ENCODE data around the gene EFL1.
"Not testable (repeated sequence)": the region's sequence is repeated elsewhere in the genome, so short reads cannot be mapped to it uniquely, and the experiment has no call there.

EFL1 gene

DNA sequence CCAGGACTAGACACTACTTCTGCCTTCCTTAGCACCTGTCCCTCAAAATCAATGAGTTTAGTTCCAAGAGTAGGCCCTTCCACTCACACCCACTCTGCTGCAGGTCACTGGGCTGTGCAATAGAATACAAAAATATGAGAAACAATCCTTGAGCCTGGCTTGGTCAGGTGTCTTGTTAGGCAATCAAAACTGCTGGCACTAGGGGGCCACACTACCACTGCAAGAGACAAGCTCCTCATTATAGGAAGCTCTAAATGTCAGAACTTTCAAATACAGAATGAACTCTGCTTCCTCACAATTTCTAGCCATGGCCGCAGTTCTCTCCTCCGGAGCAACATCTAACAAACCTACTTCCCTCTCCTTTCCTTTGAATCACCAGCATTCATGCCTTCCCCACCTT is 41.0 kb downstream of the EFL1 start:
- H3K36me3 ChIP-seq (replicated peaks); H3K27ac ChIP-seq; H3K27me3 ChIP-seq (replicated peaks); H3K4me3 ChIP-seq (ENCODE audit: low read depth, low read length); in situ Hi-C loops (cut with HindIII; ENCODE audit: low pct_ligation_motif_present, low sequenced_read_pairs): not testable (repeated sequence)
- TF ChIP-seq, protein P1, sequence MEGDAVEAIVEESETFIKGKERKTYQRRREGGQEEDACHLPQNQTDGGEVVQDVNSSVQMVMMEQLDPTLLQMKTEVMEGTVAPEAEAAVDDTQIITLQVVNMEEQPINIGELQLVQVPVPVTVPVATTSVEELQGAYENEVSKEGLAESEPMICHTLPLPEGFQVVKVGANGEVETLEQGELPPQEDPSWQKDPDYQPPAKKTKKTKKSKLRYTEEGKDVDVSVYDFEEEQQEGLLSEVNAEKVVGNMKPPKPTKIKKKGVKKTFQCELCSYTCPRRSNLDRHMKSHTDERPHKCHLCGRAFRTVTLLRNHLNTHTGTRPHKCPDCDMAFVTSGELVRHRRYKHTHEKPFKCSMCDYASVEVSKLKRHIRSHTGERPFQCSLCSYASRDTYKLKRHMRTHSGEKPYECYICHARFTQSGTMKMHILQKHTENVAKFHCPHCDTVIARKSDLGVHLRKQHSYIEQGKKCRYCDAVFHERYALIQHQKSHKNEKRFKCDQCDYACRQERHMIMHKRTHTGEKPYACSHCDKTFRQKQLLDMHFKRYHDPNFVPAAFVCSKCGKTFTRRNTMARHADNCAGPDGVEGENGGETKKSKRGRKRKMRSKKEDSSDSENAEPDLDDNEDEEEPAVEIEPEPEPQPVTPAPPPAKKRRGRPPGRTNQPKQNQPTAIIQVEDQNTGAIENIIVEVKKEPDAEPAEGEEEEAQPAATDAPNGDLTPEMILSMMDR (IDR thresholded peaks at IDR 0.05; ENCODE audit: low read depth, low read length, missing control alignments), result peak; percentile 54
- peak; percentile 31 for DNase-seq

DNA sequence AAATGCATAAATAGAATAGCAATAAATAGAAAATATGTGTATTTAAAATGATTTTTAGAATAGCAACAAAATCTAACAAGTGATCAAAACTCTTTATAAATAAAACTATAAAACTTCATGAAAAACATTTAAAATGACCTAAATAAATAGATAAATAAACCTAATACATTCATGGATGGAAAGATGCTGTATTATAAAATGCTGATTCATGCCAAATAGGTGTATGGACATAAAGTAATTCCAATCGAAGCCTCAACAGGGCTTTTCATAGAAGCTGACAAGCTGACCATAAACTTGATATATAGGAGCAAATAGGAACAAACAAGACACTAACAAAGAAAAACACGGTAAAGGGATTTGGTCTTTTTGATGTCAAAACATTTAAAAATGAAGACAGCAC is 46.4 kb downstream of the EFL1 start:
- DNase-seq; H3K27ac ChIP-seq; in situ Hi-C loops (cut with HindIII; ENCODE audit: low pct_ligation_motif_present, low sequenced_read_pairs); H3K4me3 ChIP-seq (ENCODE audit: low read depth, low read length); H3K27me3 ChIP-seq (replicated peaks); H3K36me3 ChIP-seq (replicated peaks): not testable (repeated sequence)

DNA sequence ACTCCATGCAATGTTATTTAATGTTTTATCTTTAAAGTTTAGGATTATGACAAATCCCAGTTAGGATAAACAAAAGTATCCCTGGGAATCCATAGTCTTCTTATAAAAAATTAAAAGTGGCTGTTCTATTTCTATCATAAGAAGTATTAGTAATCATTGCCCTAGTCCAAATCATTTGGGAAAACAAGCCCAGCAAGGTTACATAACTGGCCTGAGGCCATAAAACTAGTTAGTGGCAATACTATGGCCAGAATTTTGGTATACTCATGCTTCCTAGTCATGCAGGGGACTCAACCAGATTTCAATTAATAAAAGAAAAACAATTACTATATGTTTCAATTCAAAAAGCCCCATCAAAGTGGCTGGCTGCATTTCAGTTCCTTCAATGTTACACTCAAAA is 50.3 kb downstream of the EFL1 start:
- H3K27me3 ChIP-seq (replicated peaks); H3K4me3 ChIP-seq (ENCODE audit: low read depth, low read length); DNase-seq; in situ Hi-C loops (cut with HindIII; ENCODE audit: low pct_ligation_motif_present, low sequenced_read_pairs); H3K36me3 ChIP-seq (replicated peaks); H3K27ac ChIP-seq: not testable (repeated sequence)

DNA sequence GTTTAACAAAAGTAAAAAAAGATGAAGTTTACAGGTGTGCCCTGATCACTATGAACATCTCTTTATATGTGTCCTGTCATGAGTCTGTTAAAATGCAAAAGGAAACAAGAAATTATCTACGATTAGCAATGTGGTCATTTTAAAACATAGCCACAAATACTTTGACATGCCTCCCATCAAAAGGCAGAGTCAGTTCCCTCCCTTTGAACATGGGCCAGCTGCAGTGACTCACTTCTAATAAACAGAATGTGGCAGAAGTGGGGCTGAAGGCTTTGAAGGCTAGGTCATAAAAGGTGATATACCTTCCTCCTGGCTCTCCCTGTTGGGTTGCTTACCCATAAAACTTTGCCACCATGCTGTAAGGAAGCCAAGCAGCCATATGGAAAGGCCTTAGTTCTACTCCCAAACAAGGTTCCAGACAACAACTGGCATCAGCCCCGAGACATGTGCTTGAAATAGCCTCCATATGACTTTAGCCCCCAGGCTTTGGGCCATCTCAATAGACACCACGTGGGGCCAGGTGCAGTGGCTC is 52.4 kb downstream of the EFL1 start:
- H3K4me3 ChIP-seq (ENCODE audit: low read depth, low read length); H3K27me3 ChIP-seq (replicated peaks); in situ Hi-C loops (cut with HindIII; ENCODE audit: low pct_ligation_motif_present, low sequenced_read_pairs); DNase-seq; H3K36me3 ChIP-seq (replicated peaks); H3K27ac ChIP-seq: not testable (repeated sequence)

DNA sequence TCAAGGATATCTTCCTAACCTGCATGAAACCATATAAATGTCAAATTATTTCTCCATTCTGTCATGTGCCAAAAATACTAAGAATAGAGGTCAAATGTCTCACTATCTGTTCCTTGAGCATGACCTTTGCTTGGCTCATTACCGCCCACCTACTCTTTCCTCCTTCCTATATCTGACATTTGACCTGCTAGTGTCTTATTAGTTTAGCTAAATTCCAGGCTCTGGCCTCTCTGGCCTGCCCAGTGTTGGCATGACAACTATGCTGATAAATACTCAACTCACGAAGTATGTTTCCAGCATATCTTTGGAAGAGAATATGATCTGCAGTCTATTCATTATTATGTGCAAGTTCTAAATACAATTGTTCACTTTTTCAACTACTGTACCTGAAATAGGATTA is 58.0 kb downstream of the EFL1 start:
- H3K27ac ChIP-seq; H3K36me3 ChIP-seq (replicated peaks); in situ Hi-C loops (cut with HindIII; ENCODE audit: low pct_ligation_motif_present, low sequenced_read_pairs): not testable (repeated sequence)

DNA sequence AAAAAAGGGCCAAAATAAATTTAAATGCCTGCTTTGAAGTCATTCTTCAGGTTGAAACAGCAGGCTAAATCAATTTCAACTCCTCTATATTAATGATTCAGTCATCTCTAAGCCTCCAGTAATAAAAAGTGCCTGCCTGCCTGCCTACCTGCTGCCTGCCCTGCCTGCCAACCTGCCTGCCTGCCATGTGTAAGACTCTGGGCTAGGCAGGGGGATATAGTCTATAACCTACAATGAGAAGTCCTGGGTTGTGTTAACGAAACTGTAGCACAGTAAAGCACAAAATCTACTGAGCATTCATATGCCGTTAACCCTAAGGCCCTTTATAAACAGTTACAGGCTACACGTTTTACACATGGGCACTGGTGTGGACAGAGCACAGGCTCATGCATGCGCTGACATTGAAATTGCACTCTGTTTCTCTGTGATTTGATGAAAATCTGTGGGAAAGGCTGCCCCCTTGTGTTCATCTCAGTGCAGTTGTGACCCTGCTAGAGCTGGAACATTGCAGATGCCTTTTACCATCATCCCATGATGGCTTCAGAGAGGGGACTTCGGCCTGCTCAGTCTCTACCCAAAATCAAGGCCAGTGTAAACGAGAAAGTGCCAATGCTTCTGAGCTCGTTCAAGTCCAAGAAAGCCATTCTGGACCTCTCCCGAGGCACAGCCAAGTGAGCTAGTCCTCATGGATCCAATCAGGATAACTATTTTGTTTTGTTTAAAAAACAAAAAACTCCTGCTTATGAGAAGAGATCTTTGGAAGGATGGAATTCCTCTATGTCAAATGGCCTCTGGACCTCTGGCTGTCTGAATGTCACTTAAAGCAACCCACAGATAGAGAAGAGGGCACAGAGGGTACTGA is 64.6 kb downstream of the EFL1 start:
- H3K36me3 ChIP-seq (replicated peaks), result no peaks in the 10 kb centered on the region
- H3K27ac ChIP-seq, result no peak overlapping the region
- H3K27me3 ChIP-seq (replicated peaks), result no peaks in the 10 kb centered on the region
- TF ChIP-seq, protein P1 (IDR thresholded peaks at IDR 0.05; ENCODE audit: low read depth, low read length, missing control alignments), result peak; percentile 83
- H3K4me3 ChIP-seq (ENCODE audit: low read depth, low read length), result no peak overlapping the region
- in situ Hi-C loops (cut with HindIII; ENCODE audit: low pct_ligation_motif_present, low sequenced_read_pairs), result no loop called here
- DNase-seq, result peak; percentile 86

More for the DNA sequence above, 58.0 kb downstream of the EFL1 start:
- DNase-seq, result peak; percentile 14
- H3K4me3 ChIP-seq (ENCODE audit: low read depth, low read length); H3K27me3 ChIP-seq (replicated peaks): not testable (repeated sequence)

DNA sequence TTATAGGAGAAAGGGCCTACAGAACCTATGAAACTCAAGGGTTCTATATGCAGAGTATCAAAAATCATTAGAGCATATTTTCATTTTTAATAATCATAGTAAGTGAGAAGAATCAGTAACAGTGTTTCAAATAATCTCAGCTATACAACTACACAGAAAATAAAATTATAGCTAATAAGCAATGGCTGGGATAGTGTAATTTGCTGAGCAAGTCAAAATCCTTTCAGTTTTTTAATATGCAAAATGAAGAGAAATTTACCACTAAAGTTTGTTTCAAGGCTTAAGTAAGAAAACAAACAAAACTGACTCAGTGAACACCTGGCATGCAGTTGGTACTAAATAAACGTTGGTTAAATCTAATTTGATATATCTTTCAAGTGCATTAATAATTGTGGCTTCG is 66.2 kb downstream of the EFL1 start:
- H3K27me3 ChIP-seq (replicated peaks), result no peaks in the 10 kb centered on the region
- TF ChIP-seq, protein P1 (IDR thresholded peaks at IDR 0.05; ENCODE audit: low read depth, low read length, missing control alignments), result no peak
- in situ Hi-C loops (cut with HindIII; ENCODE audit: low pct_ligation_motif_present, low sequenced_read_pairs), result no loop called here
- H3K27ac ChIP-seq, result no peak overlapping the region
- H3K36me3 ChIP-seq (replicated peaks), result no peaks in the 10 kb centered on the region
- no peak for DNase-seq
- H3K4me3 ChIP-seq (ENCODE audit: low read depth, low read length), result no peak overlapping the region

DNA sequence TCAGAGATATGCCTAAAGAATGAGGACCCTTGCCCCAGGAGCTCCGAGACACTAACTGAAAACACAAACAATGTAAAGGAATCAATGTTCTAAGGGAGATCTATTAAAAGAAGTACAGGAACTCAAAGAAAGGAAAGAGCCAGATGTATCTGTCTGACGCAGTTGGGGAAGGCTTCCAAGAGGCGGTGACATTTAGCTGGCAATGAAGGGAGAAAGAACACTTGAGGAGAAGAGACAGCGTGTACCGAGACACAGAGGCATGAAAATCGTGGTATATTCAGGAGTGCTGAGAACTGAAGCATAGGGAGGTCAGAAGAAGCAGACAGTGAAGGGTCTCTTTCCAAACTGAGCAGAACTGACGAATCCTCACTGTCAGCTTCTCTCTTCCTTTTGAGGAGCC is 66.7 kb downstream of the EFL1 start:
- in situ Hi-C loops (cut with HindIII; ENCODE audit: low pct_ligation_motif_present, low sequenced_read_pairs); H3K27ac ChIP-seq; H3K4me3 ChIP-seq (ENCODE audit: low read depth, low read length); H3K36me3 ChIP-seq (replicated peaks); H3K27me3 ChIP-seq (replicated peaks); DNase-seq: not testable (repeated sequence)

DNA sequence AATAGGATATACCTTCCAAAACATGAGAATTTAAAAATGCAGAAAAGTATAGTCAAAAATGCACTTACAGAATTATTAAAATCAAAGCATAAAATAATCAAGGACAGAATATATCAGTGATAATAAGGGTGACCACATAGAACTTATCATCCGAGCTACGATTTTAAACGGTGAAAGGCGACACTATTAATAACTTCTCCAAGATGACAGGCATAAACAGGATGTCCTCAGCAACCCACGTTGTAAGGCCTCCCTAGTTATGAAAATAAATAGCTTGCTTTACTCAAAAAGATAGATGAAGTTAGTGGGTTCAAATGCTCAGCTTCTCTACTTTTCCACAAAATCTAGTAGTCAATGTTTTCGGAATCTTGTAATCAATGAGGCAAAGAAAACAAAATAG is 68.0 kb downstream of the EFL1 start:
- in situ Hi-C loops (cut with HindIII; ENCODE audit: low pct_ligation_motif_present, low sequenced_read_pairs); H3K4me3 ChIP-seq (ENCODE audit: low read depth, low read length); H3K36me3 ChIP-seq (replicated peaks); H3K27ac ChIP-seq; H3K27me3 ChIP-seq (replicated peaks); DNase-seq: not testable (repeated sequence)

DNA sequence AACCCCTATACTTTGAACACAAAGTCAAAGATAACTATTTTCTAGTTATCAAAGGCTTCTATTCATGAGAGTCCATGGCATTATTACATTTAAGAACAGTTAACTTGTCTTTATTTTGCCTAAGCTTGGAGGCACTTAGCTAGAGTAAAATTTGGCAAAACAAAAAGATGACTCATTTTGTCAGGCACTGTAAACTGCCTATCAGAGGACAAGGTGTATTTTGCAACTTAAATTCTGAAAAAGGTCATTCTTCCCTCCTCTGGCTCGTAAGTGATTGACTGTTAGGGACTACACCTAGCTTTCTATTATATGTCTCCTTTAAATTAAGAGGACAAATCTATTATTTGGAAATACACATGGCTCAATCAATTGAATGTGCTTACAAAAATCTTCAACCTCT is 69.1 kb downstream of the EFL1 start:
- in situ Hi-C loops (cut with HindIII; ENCODE audit: low pct_ligation_motif_present, low sequenced_read_pairs); DNase-seq; H3K27ac ChIP-seq: not testable (repeated sequence)

DNA sequence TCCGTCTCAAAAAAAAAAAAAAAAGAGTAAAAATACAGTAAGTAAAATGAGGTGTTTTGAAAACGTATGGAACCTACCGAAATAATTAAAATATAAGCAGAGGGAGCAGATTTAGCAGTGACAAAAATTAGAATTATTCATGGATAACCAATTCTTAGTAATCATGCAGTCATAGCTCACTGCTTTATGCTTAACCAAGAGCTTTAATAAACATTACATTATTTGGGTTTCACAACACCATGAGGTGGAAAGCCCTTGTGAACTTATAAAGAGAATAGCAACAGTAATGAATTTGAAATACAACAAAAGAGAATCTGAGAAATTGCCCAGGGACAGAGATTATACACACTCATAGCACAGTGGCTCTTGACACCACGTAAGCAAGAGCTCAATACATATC is 70.1 kb downstream of the EFL1 start:
- H3K36me3 ChIP-seq (replicated peaks); H3K27me3 ChIP-seq (replicated peaks); H3K27ac ChIP-seq; DNase-seq; in situ Hi-C loops (cut with HindIII; ENCODE audit: low pct_ligation_motif_present, low sequenced_read_pairs); H3K4me3 ChIP-seq (ENCODE audit: low read depth, low read length): not testable (repeated sequence)

More for the DNA sequence above, 69.1 kb downstream of the EFL1 start:
- not testable (repeated sequence) for H3K27me3 ChIP-seq (replicated peaks); H3K4me3 ChIP-seq (ENCODE audit: low read depth, low read length); H3K36me3 ChIP-seq (replicated peaks)

All from brain microvascular endothelial cell (primary cell).